ENCODE results near the gene TSR3.
"Not testable (repeated sequence)": the region's sequence is repeated elsewhere in the genome, so short reads cannot be mapped to it uniquely, and the experiment has no call there.

Gene TSR3

DNA sequence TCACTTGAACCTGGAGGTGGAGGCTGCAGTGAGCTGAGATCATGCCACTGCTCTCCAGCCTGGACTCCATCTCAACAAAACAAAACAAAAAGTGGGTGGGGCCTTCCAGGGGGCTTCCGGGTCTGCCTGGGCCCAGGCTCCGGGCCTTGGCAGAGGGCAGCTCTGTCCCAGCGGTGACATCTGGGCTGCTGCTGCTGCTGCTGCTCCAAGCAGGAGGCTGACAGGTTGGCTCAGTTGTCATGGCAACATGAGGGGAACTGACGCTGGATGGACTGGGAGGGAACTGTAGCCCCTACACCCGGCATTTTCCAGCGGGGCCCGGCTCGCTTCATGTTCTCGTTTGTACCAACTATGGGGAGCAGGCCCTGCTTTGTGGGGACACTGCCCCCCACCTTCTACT lies 14.2 kb downstream of the TSR3 start:
- no peak for DNase-seq (ENCODE audit: low read depth in 2 of 2)

GRCh38 chr16:1336619-1337018 lies 15.1 kb downstream of the TSR3 start:
- no peak for DNase-seq (ENCODE audit: low read depth in 2 of 2)

DNA sequence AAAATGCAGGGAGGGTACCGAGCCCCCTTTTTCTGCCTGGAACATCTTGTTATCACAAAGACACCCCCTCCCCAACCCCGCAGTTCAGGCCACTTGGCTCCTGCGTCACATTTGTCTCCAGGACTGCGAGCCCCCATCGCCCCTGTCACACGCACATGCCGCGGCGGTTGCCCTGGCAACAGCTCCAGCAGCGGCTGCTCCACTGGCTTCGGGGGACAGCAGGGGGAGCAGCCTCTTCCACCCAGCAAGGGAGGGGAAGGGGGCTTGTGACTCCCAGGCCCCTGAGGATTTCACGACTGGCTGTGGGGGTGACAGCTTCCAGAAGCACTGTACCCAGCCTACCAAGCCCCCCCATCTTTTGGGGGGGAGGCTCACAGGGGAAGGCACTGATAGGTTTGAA lies 15.7 kb downstream of the TSR3 start:
- no peak for DNase-seq (ENCODE audit: low read depth in 2 of 2)

- DNase-seq (ENCODE audit: low read depth in 2 of 2) = no peak
These were observed 16.3 kb downstream of the TSR3 start for GRCh38 chr16:1335211-1335971.

- no peak for DNase-seq (ENCODE audit: low read depth in 2 of 2)
These were observed 16.9 kb downstream of the TSR3 start for GRCh38 chr16:1334739-1335138.

- no peak for DNase-seq (ENCODE audit: low read depth in 2 of 2)
These were observed 17.6 kb downstream of the TSR3 start for GRCh38 chr16:1333854-1334700.

GRCh38 chr16:1333149-1333812 lies 18.4 kb downstream of the TSR3 start, which contains the start of gene BAIAP3:
Gene BAIAP3, plus strand, starts transcription at chr16:1333645. Its CDS starts 4,905 bp downstream, at chr16:1338550.
- peak; percentile 44 to 56 for DNase-seq (ENCODE audit: low read depth in 2 of 2)

- no peak for DNase-seq (ENCODE audit: low read depth in 2 of 2)
These were observed 19.0 kb downstream of the TSR3 start for GRCh38 chr16:1332618-1333148.

DNA sequence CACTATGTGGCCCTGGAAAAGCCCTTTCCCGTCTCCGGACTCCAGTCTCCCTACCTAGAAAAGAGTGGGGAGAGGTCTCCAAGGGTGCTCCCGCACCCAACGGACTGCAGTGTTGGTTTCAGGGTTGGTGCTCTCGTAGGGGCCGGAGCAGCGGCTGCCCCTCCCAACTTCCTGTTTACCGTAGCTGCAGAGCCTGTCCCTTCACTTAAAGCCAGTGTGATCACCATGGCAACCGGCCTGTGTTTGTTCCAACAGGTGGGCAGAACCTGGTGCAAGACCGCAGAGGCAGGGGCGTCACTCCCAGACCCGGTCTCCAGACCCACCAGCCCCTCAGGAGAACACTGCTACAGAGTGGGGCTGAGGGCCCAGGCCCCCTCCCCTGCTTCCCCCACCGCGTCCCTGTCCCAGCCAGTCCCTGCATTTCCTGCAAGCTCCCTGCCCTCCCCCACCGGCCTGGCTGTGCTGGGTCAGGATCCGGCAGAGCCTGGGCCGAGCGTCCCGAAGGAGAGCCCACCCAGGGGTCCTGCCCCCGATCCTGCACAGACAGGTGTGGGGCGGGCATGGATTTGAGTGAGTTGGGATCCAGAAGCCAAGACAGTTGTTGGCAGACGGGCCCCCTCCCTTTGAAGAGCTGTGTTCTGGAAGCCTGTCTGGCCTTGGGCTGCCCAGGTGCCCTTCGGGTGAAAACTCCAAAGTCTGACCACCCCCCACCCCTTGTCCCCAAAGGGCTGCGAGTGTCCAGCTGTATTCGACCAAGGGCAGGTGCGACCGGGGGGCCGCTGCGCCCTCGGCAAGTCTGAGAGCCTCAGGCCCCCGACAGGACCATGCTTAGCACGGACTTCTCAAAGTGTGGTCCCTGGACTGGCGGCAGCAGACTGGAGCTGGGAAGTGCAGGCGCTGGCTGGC lies 19.7 kb downstream of the TSR3 start:
- no peak for DNase-seq (ENCODE audit: low read depth in 2 of 2)

DNA sequence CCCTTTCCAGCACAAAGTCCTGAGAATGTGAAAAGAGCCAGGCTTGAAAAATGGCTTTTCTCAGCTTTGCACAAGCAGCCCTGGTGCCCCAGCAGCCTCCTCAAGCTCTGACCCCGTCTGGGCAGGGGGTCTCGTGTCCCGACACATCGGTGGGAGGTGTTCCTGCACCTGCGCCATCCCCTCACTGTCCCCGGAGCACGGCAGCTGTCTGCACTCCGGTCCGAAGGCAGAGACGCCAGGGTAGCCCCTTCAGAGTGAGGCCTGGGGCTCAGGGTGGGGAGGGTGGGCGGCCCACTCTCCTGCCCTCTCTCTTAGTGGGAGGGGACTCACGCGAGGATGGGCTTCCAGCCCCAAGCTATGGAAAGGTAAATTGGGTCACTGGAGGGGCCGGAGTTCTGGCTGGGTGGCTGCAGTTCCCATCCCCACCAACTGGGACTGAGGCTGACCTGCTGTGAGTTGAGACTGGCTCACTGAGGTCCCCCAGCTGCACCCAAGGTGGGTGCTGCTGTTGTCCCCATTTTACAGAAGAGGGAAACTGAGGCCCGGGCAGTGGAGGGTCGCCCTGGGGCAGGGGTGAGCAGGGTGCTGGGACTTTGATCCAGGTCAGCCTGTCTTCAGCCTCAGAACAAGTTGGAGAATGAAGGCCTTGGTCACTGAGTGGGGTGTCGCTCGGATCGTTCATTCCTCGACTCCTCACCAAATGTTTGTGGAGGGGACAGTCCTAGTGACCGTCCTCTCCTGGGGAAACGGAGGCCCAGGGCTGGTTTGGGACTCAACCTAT lies 20.6 kb downstream of the TSR3 start:
- DNase-seq (ENCODE audit: low read depth in 2 of 2) = no peak

DNA sequence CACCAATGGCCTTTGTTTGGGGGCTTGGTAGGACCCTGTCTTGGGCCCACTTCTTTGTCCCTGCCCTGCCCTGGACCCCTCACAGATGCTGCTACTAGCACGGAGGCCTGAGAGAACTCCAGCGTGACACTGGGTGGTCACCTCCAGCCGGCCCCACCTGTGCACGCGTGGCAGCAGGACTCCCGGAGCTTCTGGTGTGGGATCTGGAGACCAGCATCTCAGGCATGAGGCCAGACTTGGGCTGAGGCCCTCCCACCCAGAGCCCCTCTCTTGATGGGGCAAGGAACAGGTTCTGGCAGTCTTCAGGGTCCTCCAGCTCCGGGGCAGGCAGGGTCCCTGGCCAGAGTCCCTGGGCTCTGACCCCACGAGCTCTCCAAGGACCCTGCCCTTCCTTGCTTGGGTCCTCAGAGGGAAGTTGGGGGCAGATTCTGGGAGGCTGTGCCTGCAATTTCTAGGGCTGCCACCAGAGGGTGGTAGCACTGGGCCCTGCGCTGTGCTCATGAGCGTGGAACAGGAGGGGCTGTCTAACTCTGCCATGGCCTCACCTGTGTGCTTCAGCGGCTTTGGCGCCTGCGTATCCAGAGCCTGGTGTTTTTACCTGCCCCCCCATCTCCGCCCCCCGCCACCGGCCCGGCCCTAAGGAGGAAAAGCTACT lies 21.3 kb downstream of the TSR3 start:
- no peak for DNase-seq (ENCODE audit: low read depth in 2 of 2)

DNA sequence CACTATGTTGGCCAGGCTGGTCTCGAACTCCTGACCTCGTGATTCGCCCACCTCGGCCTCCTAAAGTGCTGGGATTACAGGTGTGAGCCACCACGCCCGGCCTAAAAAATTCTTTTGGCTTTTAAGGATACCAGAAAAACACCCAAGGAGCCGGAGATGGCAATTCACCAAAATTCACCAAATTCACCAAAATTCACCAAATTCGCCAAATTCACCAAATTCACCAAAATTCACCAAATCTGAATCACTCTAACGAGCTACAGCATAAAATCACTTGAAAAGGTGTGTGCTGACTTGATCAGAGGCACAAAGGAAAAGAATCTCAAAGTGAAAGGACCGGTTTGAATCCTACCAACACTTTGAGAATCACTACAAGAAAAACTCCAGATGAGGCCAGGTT lies 22.7 kb downstream of the TSR3 start:
- not testable (repeated sequence) for DNase-seq (ENCODE audit: low read depth in 2 of 2)

- DNase-seq (ENCODE audit: low read depth in 2 of 2) = not testable (repeated sequence)
These were observed 23.5 kb downstream of the TSR3 start for GRCh38 chr16:1328136-1328535.

DNA sequence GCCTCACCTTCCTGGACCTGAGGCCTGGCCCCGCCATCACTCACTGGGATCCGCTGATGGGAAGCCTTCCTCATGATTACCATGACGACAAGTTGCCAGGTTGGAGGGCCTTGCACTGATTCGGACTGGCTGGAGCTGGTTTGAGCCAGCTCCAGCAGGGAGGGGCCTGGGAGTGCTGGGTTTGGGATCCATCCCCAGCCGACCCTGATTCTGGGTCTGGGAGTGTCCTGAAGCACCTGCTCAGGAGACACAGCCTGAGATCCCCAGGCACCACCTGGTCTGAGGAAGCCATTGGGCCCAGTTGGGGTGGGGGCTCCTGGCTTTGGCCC lies 24.1 kb downstream of the TSR3 start:
- no peak for DNase-seq (ENCODE audit: low read depth in 2 of 2)

- DNase-seq (ENCODE audit: low read depth in 2 of 2) = no peak
These were observed 24.6 kb downstream of the TSR3 start for GRCh38 chr16:1326946-1327618.

DNA sequence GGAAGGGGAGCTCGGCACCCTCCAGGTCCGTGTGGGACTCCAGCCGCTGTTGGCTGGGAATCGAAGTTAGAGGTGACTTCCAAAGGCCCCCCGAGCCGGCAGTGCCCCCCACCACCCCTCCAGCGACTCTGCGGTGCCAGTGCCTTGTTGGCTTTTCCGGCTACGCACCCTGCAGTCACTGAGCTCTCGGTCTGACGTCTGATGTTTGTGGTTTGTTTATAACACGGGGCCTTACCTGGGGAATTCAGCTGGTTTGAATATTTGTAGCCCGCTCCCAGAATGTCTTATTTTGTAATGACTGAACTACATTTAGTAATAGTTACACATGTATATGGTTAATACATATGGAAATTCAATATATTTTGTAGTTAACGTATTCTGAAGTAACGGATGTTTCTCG lies 25.3 kb downstream of the TSR3 start:
- no peak for DNase-seq (ENCODE audit: low read depth in 2 of 2)

GRCh38 chr16:1325673-1326371 lies 25.9 kb downstream of the TSR3 start:
- DNase-seq (ENCODE audit: low read depth in 2 of 2) = no peak

GRCh38 chr16:1325261-1325660 lies 26.4 kb downstream of the TSR3 start:
- no peak for DNase-seq (ENCODE audit: low read depth in 2 of 2)

All from stimulated activated CD4-positive, alpha-beta T cell treated with anti-CD3 and anti-CD28 coated beads, Interleukin-4, amount 100 ng/mL, for 48 hours (primary cell).